GM18498 (cell line): Measurements from ENCODE around the gene CDAN1.

Source experiments
- ATAC-seq: cut with Tn5 transposase; IDR thresholded peaks from one replicate; pipeline ENCODE4 v1.9.1; 2021; ENCODE audit warnings: mild to moderate bottlenecking, moderate library complexity; ENCODE audit not compliant: unreplicated experiment

Gene CDAN1

GRCh38 chr15:42735382-42736165, 1.4 kb downstream of the CDAN1 start:
- no peak for ATAC-seq

- ATAC-seq, result no peak
Measured at GRCh38 chr15:42734076-42734672, 2.8 kb downstream of the CDAN1 start.

- ATAC-seq, result no peak
Measured at GRCh38 chr15:42733027-42733426, 3.9 kb downstream of the CDAN1 start.

GRCh38 chr15:42732095-42732827, 4.7 kb downstream of the CDAN1 start:
- no peak for ATAC-seq

- no peak for ATAC-seq
Measured at GRCh38 chr15:42731461-42731860, 5.5 kb downstream of the CDAN1 start.

GRCh38 chr15:42730536-42730935, 6.4 kb downstream of the CDAN1 start:
- no peak for ATAC-seq

- no peak for ATAC-seq
Measured at GRCh38 chr15:42730135-42730534, 6.8 kb downstream of the CDAN1 start.

GRCh38 chr15:42729409-42729808, 7.5 kb downstream of the CDAN1 start:
- ATAC-seq, result no peak

GRCh38 chr15:42728972-42729371, 8.0 kb downstream of the CDAN1 start:
- no peak for ATAC-seq

GRCh38 chr15:42728560-42728959, 8.4 kb downstream of the CDAN1 start:
- ATAC-seq, result no peak

- ATAC-seq, result no peak
Measured at GRCh38 chr15:42727750-42728381, 9.1 kb downstream of the CDAN1 start.

GRCh38 chr15:42726114-42726513, 10.8 kb downstream of the CDAN1 start:
- no peak for ATAC-seq

GRCh38 chr15:42725331-42725903, 11.5 kb downstream of the CDAN1 start:
- no peak for ATAC-seq

GRCh38 chr15:42724276-42724675, 12.7 kb downstream of the CDAN1 start:
- no peak for ATAC-seq

GRCh38 chr15:42723068-42723467, 13.9 kb downstream of the CDAN1 start:
- no peak for ATAC-seq

- ATAC-seq, result no peak
Measured at GRCh38 chr15:42721916-42722315, 15.0 kb downstream of the CDAN1 start.

- no peak for ATAC-seq
Measured at GRCh38 chr15:42721016-42721415, 15.9 kb downstream of the CDAN1 start.

GRCh38 chr15:42720071-42720470, 16.9 kb downstream of the CDAN1 start:
- ATAC-seq, result no peak

- no peak for ATAC-seq
Measured at GRCh38 chr15:42719043-42719442, 17.9 kb downstream of the CDAN1 start.

GRCh38 chr15:42716626-42717025, 20.3 kb downstream of the CDAN1 start:
- ATAC-seq, result no peak

GRCh38 chr15:42716125-42716524, 20.8 kb downstream of the CDAN1 start:
- no peak for ATAC-seq
